ENCODE results near the gene SNRNP25.
"Not testable (repeated sequence)": the region's sequence is repeated elsewhere in the genome, so short reads cannot be mapped to it uniquely, and the experiment has no call there.

SNRNP25 gene

DNA sequence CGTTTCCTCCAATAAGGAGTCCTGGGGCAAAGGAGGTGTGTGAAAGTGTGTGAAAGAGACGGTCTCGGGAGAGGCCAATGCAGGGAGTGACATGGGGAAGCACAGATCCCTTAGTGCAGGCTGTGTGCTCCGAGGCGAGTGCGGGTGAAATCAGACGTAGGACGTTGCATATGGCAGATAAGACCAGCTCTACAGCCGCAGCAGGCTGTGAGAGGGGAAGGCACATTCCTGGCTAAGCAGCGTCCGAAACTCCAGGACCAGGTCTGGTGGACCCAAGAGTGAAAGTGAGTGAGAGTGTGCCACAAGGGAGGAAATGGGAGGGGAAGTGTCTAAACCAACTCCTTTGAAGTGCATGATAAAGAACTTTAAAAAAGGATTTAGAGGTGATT, 11.6 kb upstream of the SNRNP25 start:
- no peak for DNase-seq (ENCODE audit: low read depth)

DNA sequence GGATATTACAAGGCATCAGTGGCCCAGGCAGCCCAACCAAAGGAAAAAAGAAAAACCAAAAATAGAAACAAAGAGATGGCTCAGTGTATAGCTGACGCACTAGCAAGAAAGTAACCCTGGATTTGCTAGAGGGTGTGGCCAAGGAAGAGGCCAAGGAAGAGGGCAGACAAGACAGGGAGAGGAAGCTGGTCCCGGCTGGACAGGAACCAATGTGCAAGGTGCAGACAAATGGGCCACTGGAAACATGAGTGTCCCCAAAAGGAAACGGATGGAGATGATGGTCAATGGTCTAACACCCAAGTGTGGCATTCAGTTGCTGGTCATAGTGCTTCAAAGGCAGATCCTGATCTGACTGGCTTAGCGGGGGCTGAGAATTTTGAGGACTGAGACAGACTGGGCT, 10.9 kb upstream of the SNRNP25 start:
- no peak for DNase-seq (ENCODE audit: low read depth)

GRCh38 chr16:43294-43693, 10.3 kb upstream of the SNRNP25 start:
- DNase-seq (ENCODE audit: low read depth) = no peak

GRCh38 chr16:44655-45054, 9.0 kb upstream of the SNRNP25 start:
- no peak for DNase-seq (ENCODE audit: low read depth)

DNA sequence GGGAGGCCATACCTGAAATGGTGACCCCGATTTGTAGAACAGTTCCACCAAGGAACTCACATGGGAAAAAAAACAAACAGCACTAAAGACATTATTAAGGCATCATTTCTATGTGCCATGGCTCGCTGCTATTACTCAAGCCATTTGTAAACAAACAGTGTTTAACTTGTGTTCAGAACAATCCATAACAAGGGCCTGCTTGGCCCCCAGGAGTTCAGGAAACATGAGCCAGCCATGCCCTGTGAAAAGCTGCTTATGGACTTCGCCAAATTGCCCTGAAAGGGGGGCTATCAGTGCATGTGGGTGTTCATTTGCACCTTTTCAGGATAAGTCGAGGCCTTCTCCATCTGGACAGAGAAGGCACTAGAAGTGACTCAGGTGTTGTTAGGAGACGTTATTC, 8.2 kb upstream of the SNRNP25 start:
- DNase-seq (ENCODE audit: low read depth) = no peak

DNA sequence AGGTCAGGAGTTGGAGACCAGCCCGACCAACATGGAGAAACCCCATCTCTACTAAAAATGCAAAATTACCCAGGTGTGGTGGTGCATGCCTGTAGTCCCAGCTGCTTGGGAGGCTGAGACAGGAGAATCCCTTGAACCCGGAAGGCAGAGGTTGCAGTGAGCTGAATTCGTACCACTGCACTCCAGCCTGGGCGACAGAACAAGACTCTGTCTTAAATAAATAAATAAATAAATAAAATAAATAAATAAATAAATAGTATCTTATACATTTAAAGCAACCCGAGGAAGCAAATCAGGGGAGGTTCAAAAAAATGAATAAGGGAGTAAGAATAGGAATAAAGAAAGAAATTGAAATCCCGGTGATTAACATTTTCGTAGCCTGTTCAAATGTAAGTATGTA, 7.1 kb upstream of the SNRNP25 start:
- DNase-seq (ENCODE audit: low read depth) = not testable (repeated sequence)

GRCh38 chr16:47234-47633, 6.4 kb upstream of the SNRNP25 start:
- DNase-seq (ENCODE audit: low read depth) = no peak

- no peak for DNase-seq (ENCODE audit: low read depth)
Observed at GRCh38 chr16:50769-51591, 2.6 kb upstream of the SNRNP25 start.

DNA sequence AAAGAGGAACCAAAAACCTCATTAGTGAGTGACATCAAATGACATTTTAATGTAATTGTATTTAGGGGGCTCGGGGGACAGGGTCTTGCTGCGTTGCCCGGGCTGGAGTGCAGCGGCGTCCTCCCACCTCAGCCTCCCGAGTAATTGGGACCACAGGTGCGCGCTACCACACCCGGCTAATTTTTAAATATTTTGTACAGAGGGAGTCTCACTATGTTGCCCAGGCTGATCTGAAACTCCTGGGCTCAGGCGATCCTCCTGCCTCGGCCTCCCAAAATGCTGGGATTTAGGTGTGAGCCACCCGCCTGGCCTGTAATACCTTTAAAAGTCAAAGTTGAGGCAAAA, 581 bp downstream of the SNRNP25 start:
- no peak for DNase-seq (ENCODE audit: low read depth)

- DNase-seq (ENCODE audit: low read depth) = no peak
Observed at GRCh38 chr16:55571-56136, 2.0 kb downstream of the SNRNP25 start.

- no peak for DNase-seq (ENCODE audit: low read depth)
Observed at GRCh38 chr16:56231-56927, 2.8 kb downstream of the SNRNP25 start.

GRCh38 chr16:57711-58110, 4.1 kb downstream of the SNRNP25 start:
- no peak for DNase-seq (ENCODE audit: low read depth)

DNA sequence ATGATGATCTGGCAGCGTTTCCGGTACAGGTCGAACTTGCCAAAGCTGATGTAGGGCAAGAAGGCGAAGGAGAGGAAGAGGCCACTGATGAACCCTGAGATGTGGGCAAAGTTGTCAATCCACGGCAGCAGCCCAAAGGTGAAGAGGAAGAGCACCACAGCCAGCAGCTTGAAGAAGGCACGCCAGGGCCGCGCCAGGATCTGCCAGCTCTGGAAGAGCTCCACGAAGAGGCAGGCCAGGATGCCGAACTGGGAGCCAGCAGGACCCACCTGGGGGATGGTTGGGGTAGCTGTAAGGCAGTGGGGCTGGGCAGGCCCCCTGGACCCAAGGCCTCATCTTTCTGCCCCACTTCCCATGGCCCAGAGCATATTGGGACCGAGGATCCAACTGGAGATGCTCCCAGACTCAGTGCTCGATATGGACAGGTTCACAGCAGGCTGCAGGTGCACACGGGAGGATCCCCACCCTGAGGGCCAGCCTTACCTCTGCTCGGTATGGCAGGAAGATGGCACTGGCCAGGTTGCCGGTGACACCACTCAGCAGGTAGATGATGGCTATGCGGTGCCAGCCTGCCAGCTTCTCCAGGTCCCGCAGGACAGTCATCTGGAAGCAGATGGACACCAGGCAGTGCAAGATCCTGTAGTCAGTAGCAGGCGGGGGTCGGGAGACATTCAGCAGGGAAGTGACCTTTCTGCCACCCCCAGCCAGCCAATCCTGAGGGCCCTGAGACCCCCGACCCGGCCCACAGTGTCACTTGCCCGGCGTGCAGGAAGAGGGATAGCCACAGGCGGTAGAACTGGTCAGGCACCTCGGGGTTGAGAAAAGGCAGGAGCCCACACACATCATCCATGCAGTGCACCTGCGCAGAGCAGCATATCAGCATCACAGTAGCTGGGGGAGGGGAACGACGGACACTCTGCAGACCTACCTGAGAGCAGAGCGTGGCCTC, 5.1 kb downstream of the SNRNP25 start:
- DNase-seq (ENCODE audit: low read depth) = no peak

- DNase-seq (ENCODE audit: low read depth) = no peak
Observed at GRCh38 chr16:59440-60059, 5.9 kb downstream of the SNRNP25 start.

GRCh38 chr16:60166-60565, 6.5 kb downstream of the SNRNP25 start:
- DNase-seq (ENCODE audit: low read depth) = no peak

- DNase-seq (ENCODE audit: low read depth) = no peak
Observed at GRCh38 chr16:60929-61878, 7.6 kb downstream of the SNRNP25 start.

DNA sequence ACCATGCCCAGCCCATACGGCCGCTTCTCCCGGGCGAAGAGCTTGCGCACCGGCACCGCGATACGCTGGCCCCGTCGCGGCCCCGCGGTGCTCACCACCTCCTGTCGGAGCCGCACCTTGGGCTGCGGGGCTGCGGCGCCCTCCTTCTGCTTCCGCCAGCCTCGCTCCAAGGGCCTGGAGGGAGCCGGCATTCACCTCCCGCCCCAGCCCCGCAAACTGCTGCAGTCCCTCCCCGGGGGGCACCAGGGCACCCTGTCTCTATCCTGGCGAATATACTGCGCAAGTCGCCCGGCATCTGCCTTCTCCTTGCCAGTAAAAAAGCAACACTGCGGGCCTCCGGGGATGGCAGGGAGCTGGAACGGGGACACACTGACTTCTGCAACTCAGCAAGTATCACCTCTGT, 8.3 kb downstream of the SNRNP25 start:
- no peak for DNase-seq (ENCODE audit: low read depth)

DNA sequence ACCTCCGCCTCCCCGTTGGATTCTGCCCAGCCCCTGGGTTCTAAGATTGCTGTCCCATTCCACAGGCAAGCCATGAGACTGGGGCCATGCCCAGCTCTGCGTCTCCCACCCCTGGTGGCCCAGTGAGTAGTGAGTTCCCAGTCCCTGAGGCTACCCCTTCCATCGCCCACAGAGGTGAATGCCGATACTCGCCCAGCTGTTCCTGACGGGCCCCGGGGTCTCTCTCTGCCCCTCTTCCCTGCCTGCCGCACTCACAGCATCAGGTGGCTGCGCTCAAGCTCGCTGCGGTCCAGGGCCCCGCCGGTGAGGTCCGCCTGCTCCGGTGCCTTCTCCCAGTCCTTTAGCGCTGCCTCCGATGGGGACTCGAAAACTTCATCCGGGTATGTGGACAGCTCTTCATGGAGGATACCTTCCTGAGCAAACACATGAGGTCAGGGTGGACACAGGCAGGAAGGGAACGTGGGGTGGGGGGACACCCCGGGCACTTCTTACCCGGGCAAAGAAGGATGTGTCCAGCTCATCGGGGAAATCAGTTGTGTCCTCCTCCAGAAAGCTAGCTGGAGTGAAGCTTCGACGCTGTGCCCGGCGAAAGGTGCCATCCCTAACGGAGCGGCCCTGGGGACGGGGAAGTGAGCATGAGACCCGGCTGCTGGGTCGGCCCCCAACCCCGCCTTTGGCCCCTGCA, 8.8 kb downstream of the SNRNP25 start:
- DNase-seq (ENCODE audit: low read depth) = no peak

DNA sequence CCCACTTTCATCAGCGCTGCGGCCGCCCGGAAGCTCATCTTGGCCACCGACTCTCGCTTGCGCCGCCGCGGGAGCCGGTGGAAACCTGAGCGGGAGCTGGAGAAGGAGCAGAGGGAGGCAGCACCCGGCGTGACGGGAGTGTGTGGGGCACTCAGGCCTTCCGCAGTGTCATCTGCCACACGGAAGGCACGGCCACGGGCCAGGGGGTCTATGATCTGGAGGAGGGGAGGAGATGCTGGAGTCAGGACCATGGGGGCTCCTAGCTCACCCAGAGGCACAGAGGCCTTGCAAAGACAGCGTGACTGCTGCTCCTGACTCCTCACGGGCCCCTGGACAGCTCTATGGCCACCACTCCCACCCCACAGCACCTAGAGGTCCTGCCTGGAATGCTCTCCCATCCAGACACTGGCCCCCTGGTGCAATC, 9.4 kb downstream of the SNRNP25 start:
- DNase-seq (ENCODE audit: low read depth) = no peak

DNA sequence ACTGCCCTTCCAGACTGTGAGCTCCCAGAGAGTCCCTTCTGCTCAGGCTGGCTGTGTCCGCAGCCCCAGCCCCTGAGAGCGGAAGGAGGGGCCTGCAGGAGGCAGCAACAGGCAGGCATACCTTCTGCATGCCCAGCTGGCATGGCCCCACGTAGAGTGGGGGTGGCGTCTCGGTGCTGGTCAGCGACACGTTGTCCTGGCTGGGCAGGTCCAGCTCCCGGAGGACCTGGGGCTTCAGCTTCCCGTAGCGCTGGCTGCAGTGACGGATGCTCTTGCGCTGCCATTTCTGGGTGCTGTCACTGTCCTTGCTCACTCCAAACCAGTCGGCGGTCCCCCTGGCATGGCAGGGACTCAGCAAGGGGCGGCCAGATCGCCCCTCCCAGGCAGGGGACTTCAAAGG, 9.8 kb downstream of the SNRNP25 start:
- DNase-seq (ENCODE audit: low read depth) = no peak

Data from stimulated activated CD8-positive, alpha-beta memory T cell treated with anti-CD3 and anti-CD28 coated beads, Interleukin-12 subunit alpha, Interleukin-12 subunit beta, amount 100 ng/mL, for 4 hours (primary cell).